Measurements from ENCODE around the gene GAS2L3.
"Not testable (repeated sequence)": the region's sequence is repeated elsewhere in the genome, so short reads cannot be mapped to it uniquely, and the experiment has no call there.

GAS2L3 gene

DNA sequence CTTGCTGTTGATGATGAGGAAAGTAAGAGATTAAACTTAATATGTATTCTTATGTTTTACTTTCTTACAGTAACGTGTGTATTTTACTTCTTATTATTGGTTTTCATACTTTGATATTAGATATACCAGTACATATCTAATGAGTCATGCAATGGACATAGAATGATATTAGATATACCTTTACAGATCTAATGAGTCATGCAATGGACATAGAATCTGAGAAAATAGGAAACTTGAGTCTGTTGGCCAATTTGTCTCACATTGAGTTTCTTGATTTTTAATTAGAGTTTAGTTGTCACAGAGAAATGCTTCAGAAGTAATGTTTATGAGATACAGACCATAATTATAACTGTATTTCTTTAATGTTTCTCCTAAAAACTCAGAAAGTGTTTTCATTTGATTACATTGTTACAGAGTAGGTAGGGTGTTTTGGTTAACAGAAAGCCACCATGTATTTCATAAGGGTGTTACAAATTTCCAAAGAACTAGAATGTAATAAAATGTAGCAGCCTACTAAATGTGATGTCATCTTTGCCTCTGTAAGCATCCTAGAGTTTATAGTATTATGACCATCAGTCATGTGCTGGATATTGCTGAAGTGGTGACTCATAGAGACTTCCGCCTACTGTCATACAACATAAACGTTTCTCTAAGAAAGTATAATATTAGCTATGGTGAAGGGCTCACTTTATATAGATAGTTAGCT lies 3.0 kb downstream of the GAS2L3 start:
- DNase-seq: no peak

DNA sequence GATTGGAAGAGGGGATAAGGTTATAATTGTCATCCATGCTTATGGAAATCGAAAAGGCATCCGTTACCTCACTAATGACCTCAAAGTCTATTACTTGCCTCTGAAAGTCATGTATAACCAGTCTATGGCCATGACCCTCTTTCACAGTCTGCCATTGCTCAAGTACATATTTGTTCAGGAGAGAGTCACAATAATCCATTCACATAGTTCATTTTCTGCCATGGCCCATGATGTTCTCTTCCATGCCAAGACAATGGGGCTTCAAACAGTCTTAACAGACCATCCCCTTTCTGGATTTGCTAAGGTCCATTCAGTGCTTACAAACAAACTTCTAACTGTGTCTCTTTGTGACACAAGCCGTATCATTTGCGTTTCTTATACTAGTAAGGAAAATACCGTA lies 5.4 kb downstream of the GAS2L3 start:
- no peak for DNase-seq

DNA sequence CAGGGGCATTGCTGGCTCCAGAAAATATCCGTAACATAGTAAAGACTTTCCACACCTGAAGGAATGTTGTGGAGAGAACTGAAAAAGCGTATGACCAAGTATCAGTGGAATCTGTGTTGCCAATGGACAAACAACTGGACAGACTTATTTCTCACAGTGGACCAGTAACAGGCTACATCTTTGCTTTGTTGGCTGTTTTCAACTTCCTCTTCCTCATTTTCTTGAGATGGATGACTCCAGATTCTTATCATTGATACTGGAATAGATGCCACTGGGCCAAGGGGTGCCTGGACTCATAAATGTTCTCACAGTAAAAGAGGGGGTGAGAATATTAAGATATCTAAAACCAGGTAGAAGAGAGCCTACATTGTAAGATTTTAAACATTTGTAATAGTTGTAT lies 6.4 kb downstream of the GAS2L3 start:
- DNase-seq: no peak

DNA sequence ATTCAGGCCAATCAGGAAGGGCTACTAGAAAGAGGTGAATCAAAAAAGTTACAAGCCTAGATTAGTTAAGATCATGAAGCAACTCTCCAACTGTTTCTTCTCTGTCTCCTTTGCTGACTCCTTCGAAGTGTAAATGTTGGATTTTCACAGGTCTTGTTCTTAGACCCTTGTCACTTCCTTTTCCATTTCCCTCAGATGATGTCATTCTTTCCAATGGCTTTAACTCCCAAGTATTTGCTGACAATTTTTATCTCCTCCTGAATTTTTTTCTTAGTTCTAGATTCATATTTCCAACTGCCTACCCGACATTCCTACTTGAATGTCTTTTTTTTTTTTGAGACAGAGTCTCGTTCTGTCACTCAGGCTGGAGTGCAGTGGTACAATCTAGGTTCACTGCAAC lies 10.8 kb downstream of the GAS2L3 start:
- DNase-seq: no peak

DNA sequence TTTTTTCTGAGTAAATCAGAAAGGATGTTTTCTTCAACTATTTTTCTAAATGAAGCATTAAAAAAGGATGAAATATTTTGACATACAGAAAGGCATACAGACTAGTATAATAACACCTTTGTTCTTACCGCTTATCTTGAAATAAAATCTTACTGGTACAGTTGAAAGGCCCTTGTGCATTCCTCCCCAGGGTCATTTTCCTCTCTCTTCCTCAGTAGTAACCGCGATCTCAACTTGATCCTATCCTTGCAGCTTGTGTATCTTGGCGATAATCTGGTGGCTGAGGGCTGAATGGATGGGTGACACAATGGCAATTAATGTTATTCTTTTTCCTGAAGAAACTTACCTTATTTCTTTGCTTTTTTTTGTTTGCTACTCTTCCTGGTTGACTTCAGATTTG lies 18.5 kb downstream of the GAS2L3 start:
- DNase-seq: no peak

GRCh38 chr12:100593490-100593889 lies 20.0 kb downstream of the GAS2L3 start:
- no peak for DNase-seq

- DNase-seq: no peak
These were observed 28.1 kb downstream of the GAS2L3 start for GRCh38 chr12:100601626-100602025.

GRCh38 chr12:100602997-100603396 lies 29.5 kb downstream of the GAS2L3 start:
- DNase-seq: peak; percentile 24

DNA sequence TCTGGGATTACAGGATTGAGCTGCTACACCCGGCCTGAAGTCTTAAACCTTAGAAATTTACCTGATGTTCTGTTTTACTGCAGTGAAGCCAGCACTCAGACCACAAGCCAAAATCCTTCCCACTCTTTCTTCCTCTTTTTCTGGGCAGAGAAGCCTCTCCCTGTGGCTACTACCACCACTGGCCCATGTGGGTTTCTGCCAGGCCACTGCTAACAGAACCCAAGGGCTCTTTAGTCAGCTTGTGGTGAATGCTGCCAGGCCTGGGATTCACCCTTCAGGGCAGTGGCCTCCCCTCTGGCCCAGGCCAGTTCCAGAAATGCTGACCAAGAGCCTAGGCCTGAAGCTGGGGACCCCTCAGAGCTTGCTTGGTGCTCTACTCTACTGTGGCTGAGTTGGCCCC lies 35.3 kb downstream of the GAS2L3 start:
- peak; percentile 25 for DNase-seq

DNA sequence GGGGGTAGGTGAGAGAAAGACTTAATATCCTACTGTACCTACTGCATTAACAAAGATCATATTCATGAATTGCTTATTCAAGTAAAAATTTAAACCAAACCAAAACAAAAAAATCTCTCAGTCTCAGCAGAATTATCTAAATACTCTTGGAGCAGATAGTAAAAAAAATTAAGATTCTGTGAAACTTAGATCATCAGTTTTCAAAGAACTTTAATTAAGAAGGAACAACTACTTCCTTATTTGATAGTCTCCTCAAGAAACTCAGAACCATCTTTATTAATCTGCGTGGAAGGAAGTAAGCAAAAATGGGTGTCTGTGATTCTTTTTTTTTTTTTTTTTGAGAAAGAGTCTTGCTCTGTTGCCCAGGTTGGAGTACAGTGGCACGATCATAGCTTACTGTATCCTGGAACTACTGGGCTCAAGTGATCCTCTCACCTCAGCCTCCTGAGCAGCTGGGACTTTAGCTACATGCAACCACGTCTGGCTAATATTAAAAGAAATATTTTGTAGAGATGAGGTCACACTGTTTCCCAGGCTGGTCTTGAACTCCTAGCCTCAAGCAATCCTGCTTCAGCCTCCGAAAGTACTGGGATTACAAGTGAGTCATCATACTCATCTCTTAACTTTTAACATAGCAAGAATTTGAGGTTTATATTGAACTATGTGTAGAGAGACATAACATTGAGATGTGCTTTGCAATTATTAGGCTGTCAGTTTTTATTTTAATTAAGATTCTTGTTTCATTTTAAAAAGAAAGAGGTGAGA lies 37.4 kb downstream of the GAS2L3 start:
- DNase-seq: no peak

DNA sequence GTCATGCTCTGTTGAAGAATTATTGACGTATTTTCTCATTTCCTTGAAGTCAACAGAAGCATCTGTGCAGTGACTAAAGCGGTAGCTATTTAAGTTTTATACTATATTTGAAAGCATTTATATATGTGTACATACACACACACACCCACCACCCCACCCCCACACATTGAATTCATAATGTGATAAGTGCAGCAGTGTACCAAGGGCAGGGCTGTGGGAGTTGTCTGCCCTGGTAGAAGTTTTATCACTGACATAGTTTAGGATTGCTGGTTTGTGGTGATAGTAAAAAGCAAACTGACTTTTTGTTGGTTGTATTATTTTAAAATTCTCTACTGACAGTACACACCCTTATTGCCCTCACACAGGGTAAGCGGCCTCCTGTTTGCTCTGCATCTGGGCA lies 39.1 kb downstream of the GAS2L3 start:
- no peak for DNase-seq

- DNase-seq: no peak
These were observed 51.1 kb downstream of the GAS2L3 start for GRCh38 chr12:100624571-100624970.

GRCh38 chr12:100632445-100632892 lies 59.0 kb downstream of the GAS2L3 start:
- no peak for DNase-seq

GRCh38 chr12:100633082-100633785 lies 59.8 kb downstream of the GAS2L3 start:
- DNase-seq: not testable (repeated sequence)

DNA sequence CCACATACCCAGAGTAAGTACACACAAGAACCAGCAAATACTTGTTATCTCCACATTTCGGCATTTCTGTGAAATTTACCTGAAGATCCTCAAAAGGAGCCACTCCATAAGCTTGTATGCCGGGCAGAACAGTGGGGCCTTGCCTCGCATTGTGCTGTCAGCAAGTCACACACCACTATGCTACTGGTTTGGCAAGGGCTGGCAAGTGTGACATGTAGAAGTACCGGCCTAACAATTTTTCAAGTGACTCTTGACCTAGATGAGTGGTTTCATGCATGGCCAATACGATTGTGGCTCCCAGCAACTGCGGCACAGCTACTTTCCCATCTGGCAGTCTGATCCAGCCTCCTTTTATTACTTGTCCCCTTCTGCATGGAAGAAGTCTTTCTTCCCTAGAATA lies 69.8 kb downstream of the GAS2L3 start:
- DNase-seq: no peak

DNA sequence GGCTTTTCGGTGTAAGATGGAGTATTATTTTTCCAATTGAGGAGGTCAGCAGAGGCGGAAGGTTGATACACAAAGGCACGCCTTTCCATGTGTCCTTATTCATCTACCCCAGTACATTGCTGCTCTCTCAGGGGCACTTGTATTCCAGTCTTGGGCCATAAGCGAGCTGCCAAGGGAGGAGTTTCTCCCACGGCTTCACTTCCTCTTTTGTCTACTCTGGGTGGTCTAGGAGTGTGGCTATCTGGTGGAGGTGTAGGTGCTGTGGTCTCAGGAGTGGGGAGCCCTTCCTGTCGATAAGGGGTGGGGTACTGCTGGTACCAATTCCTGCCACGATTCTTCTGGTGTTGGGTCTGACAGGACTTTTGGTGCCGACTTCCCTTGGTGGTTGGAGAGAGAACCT lies 73.4 kb downstream of the GAS2L3 start:
- no peak for DNase-seq

GRCh38 chr12:100651108-100651507 lies 77.6 kb downstream of the GAS2L3 start:
- DNase-seq: no peak

GRCh38 chr12:100651694-100652093 lies 78.2 kb downstream of the GAS2L3 start:
- no peak for DNase-seq

GRCh38 chr12:100652488-100652887 lies 79.0 kb downstream of the GAS2L3 start:
- no peak for DNase-seq

GRCh38 chr12:100656141-100656540 lies 82.7 kb downstream of the GAS2L3 start:
- DNase-seq: no peak

GRCh38 chr12:100656856-100657255 lies 83.4 kb downstream of the GAS2L3 start:
- DNase-seq: no peak

DNA sequence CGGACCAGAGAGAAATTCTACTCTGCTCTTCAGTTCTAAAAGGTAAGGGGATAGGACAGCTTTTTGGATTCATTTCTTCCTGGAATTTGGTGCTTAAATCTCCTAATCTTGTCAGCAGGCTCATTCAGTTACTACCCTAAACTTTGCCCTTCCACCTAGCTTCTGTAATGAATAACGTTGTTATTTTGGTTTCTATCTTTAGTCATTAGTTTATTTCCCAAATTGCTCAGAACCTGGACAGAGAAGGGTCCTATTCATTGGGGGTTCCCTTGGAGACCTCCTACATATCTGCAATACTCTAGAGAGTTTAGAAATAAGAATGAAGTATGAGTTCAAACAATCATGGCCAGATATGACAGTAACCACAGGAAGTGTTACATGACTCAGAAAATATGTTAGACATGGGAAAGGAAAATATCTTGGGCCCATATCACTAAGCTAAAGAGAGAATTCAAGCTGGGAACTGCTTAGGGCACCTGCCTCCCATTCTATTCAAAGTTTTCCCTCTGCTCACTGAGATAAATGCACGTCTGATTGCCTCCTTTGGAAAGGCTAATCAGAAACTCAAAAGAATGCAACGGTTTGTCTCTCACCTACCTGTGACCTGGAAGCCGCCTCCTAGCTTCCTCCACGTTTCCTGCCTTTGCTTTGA lies 87.9 kb downstream of the GAS2L3 start:
- no peak for DNase-seq

DNA sequence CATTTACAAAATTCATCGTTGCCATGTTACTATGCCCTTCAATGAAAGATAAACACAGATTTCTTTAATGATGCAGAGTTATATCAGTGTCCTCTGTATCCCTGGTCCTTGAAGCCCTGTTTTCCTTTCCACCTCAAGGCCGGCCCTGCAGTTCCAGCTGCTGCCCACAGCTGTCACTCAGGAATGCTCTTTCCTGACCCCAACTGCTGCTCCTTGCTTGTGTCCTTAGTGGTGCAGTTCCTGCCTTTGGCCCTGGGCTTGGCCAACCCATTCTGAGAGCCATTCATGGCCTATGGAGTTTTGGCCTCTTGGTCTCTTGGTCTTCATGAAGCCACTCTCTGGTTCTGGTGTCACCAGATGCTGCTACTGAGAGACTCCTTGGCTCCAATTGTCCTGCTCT lies 93.1 kb downstream of the GAS2L3 start:
- no peak for DNase-seq
